HT1080 (cell line): Measurements from ENCODE around the gene TAS2R30. TPM values are rescaled to one million over a fixed set of nuclear protein-coding genes. Genes with fewer than 3 reads are reported as not detected.
"Not testable (repeated sequence)": the region's sequence is repeated elsewhere in the genome, so short reads cannot be mapped to it uniquely, and the experiment has no call there.

Experiments used
- DNase-seq: peaks from one replicate; pipeline ENCODE4 v3.0.0-alpha.2; 2015; ENCODE audit warnings: low read depth
- small RNA-seq: library from RNA; depleted of rRNA; stranded (forward); fragments of <200 nt; gene quantifications from one replicate; pipeline ENCODE3, GENCODE V24; 2014
- total RNA-seq: library from RNA; depleted of rRNA; stranded (reverse); fragments of >200 nt; shearing (Covaris generic); gene quantifications from 2 replicates; pipeline ENCODE4 v1.2.3, GENCODE V29; 2014; rRNA removed

Gene TAS2R30
- total RNA-seq, 1 experiment from 2014 or later: 0.23 TPM

- DNase-seq: no peak
Observed at GRCh38 chr12:11130999-11131398, 3.4 kb downstream of the TAS2R30 start.

- DNase-seq: no peak
Observed at GRCh38 chr12:11130382-11130781, 4.1 kb downstream of the TAS2R30 start.

- not testable (repeated sequence) for DNase-seq
Observed at GRCh38 chr12:11114130-11114529, 20.3 kb downstream of the TAS2R30 start.

GRCh38 chr12:11111213-11111612 is 23.2 kb downstream of the TAS2R30 start:
- DNase-seq: not testable (repeated sequence)

GRCh38 chr12:11108862-11109261 is 25.6 kb downstream of the TAS2R30 start:
- no peak for DNase-seq

- no peak for DNase-seq
Observed at GRCh38 chr12:11107719-11108118, 26.7 kb downstream of the TAS2R30 start.

GRCh38 chr12:11106288-11106687 is 28.2 kb downstream of the TAS2R30 start:
- no peak for DNase-seq

- DNase-seq: no peak
Observed at GRCh38 chr12:11105546-11105945, 28.9 kb downstream of the TAS2R30 start.

GRCh38 chr12:11094910-11095309 is 39.5 kb downstream of the TAS2R30 start:
- DNase-seq: not testable (repeated sequence)

GRCh38 chr12:11092128-11092527 is 42.3 kb downstream of the TAS2R30 start, which contains the start of gene TAS2R43:
TAS2R43 (minus strand) TSS chr12:11092313; CDS start chr12:11092229, 84 bp downstream.
- DNase-seq: no peak

- no peak for DNase-seq
Observed at GRCh38 chr12:11089246-11089645, 45.2 kb downstream of the TAS2R30 start.

- no peak for DNase-seq
Observed at GRCh38 chr12:11085419-11085818, 49.0 kb downstream of the TAS2R30 start.

Small RNA genes within 50 kb of the gene (small RNA-seq; reads per million reads assigned to genes)
- gene AC018630.1: not detected

Other genes with a start within 250 kb of the TAS2R30 start
- 0.13 and 0.42 TPM in 2 replicates for gene TAS2R13, start 225.1 kb downstream of the TAS2R30 start, total RNA-seq
- gene PRH2, start 205.4 kb downstream of the TAS2R30 start, total RNA-seq: 0.63 TPM in 1 of 2 replicates, not detected in the other
- gene TAS2R14, start 195.4 kb downstream of the TAS2R30 start, total RNA-seq: 0.74 and 1.5 TPM in 2 replicates
- 0.13 TPM in 1 of 2 replicates, not detected in the other for gene TAS2R50, start 147.7 kb downstream of the TAS2R30 start, total RNA-seq
- gene TAS2R20, start 136.3 kb downstream of the TAS2R30 start, total RNA-seq: 0.05 and 0.67 TPM in 2 replicates
- gene TAS2R19, start 112.0 kb downstream of the TAS2R30 start, total RNA-seq: 0.23 and 0.40 TPM in 2 replicates
- 0.29 and 0.40 TPM in 2 replicates for gene TAS2R31, start 103.2 kb downstream of the TAS2R30 start, total RNA-seq
- not detected in 2 replicates for gene TAS2R46, start 72.3 kb downstream of the TAS2R30 start, total RNA-seq
- not detected in 2 replicates for gene TAS2R43, start 42.3 kb downstream of the TAS2R30 start, total RNA-seq
- gene SMIM10L1, start 36.5 kb upstream of the TAS2R30 start, total RNA-seq: 9.9 and 11.9 TPM in 2 replicates
- not detected in 2 replicates for gene TAS2R42, start 52.3 kb upstream of the TAS2R30 start, total RNA-seq
- gene PRB3, start 135.1 kb upstream of the TAS2R30 start, total RNA-seq: not detected in 2 replicates
- not detected in 2 replicates for gene PRB4, start 175.8 kb upstream of the TAS2R30 start, total RNA-seq